ENCODE measurements around the gene TSGA10IP.

The TSGA10IP gene

DNA sequence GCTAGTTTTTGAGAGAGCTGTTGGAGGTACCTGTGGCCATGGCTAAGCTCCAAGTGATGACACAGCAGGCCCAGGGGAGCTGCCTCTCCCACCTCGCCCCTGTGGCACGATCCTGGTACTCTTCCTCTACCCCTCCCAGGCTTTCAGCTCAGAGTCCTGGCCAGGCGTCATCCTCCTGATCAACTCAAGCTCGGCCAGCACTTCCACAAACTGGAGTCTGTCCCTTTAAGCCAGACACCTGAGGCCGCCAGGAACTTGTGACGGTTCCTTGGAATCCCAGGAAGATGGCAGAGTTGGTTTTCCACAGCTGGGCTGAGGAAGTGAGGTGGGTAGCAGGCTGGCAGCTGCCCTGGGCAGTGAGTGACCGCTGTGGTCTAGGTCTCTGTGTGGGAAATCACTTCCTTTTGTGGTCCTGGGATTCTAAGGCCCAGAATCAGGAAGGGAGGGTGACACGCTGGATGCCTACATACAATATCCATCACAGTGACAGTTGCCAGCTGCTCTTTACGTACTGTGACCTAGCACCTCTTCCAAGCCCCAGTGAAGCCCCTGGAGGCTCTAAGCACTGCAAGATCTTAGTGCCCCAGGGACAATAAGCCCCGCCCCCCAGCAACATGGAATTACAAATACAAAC, 63.3 kb downstream of the TSGA10IP start:
- no peak for DNase-seq
